NCI-H1694 (cell line): ENCODE measurements around the gene IL18RAP.

ENCODE experiments used
- DNase-seq: peaks from one replicate; lab custom pipeline; 2025; lab: John Stamatoyannopoulos, UW

The IL18RAP gene

GRCh38 chr2:102460467-102460866 is 37.5 kb downstream of the IL18RAP start:
- no peak for DNase-seq

- DNase-seq: no peak
Measured at GRCh38 chr2:102461188-102461587, 38.2 kb downstream of the IL18RAP start.

GRCh38 chr2:102463160-102463559 is 40.2 kb downstream of the IL18RAP start:
- DNase-seq: no peak

- DNase-seq: no peak
Measured at GRCh38 chr2:102470168-102470567, 47.2 kb downstream of the IL18RAP start.

GRCh38 chr2:102473020-102473419 is 50.1 kb downstream of the IL18RAP start, which contains the start of gene SLC9A4:
TSS of gene SLC9A4 (plus strand) at chr2:102473226. CDS start at chr2:102473760, 534 bp downstream.
- DNase-seq: peak; percentile 21

- DNase-seq: no peak
Measured at GRCh38 chr2:102473631-102474030, 50.7 kb downstream of the IL18RAP start.

GRCh38 chr2:102474785-102475184 is 51.8 kb downstream of the IL18RAP start:
- DNase-seq: no peak

- no peak for DNase-seq
Measured at GRCh38 chr2:102478686-102479470, 55.9 kb downstream of the IL18RAP start.

- no peak for DNase-seq
Measured at GRCh38 chr2:102480285-102481195, 57.6 kb downstream of the IL18RAP start.

GRCh38 chr2:102481931-102482330 is 59.0 kb downstream of the IL18RAP start:
- DNase-seq: no peak

- DNase-seq: no peak
Measured at GRCh38 chr2:102483086-102483485, 60.1 kb downstream of the IL18RAP start.

- no peak for DNase-seq
Measured at GRCh38 chr2:102484310-102485061, 61.5 kb downstream of the IL18RAP start.

GRCh38 chr2:102485147-102485785 is 62.3 kb downstream of the IL18RAP start:
- DNase-seq: no peak

- no peak for DNase-seq
Measured at GRCh38 chr2:102486941-102487702, 64.2 kb downstream of the IL18RAP start.

- no peak for DNase-seq
Measured at GRCh38 chr2:102487761-102488462, 65.0 kb downstream of the IL18RAP start.

- DNase-seq: no peak
Measured at GRCh38 chr2:102489646-102490045, 66.7 kb downstream of the IL18RAP start.

GRCh38 chr2:102492006-102492405 is 69.0 kb downstream of the IL18RAP start:
- no peak for DNase-seq

GRCh38 chr2:102494570-102494969 is 71.6 kb downstream of the IL18RAP start:
- no peak for DNase-seq

GRCh38 chr2:102498414-102498813 is 75.5 kb downstream of the IL18RAP start:
- no peak for DNase-seq

- DNase-seq: no peak
Measured at GRCh38 chr2:102499558-102499957, 76.6 kb downstream of the IL18RAP start.
